Measurements from ENCODE around the gene CATSPERD. TPM values are rescaled to one million over a fixed set of nuclear protein-coding genes. Genes with fewer than 3 reads are reported as not detected.

The CATSPERD gene
- total and polyA plus RNA-seq, 2 of the 4 experiments (the other 2 are of a cell fraction), result not detected

DNA sequence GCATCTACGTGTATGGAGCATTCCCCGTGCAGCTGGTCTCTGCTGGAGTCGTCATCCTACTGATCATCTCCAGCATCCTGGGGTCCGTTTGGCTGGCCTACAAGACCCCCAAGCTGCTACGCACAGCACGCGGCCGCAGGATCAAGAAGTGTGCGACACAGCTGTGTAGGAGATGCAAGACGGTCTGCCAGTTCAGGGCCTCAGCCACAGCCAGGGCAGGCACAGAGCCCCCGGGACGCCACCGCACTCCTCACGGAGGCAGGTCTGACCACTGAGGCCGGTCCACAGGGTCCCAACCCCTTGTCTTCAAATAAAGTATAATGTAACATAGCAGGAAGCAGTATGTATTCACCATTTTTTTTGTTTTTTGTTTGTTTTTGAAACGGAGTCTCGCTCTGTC lies 58.0 kb downstream of the CATSPERD start:
- H2BK20ac ChIP-seq (ENCODE audit: low read depth, low read length), result no peak overlapping the region
- no peak overlapping the region for H2BK15ac ChIP-seq (ENCODE audit: low read depth, low read length)
- no peak overlapping the region for H3K14ac ChIP-seq (replicated peaks; ENCODE audit: low read depth, low read length)
- no peak overlapping the region for H4K5ac ChIP-seq (ENCODE audit: low read depth, low read length)
- TF ChIP-seq SMC3 (IDR thresholded peaks at IDR 0.05; ENCODE audit: low read depth, low read length), result no peak
- no peak for TF ChIP-seq MAFK (IDR thresholded peaks at IDR 0.05; ENCODE audit: low read depth, low read length)
- TF ChIP-seq, protein P1, sequence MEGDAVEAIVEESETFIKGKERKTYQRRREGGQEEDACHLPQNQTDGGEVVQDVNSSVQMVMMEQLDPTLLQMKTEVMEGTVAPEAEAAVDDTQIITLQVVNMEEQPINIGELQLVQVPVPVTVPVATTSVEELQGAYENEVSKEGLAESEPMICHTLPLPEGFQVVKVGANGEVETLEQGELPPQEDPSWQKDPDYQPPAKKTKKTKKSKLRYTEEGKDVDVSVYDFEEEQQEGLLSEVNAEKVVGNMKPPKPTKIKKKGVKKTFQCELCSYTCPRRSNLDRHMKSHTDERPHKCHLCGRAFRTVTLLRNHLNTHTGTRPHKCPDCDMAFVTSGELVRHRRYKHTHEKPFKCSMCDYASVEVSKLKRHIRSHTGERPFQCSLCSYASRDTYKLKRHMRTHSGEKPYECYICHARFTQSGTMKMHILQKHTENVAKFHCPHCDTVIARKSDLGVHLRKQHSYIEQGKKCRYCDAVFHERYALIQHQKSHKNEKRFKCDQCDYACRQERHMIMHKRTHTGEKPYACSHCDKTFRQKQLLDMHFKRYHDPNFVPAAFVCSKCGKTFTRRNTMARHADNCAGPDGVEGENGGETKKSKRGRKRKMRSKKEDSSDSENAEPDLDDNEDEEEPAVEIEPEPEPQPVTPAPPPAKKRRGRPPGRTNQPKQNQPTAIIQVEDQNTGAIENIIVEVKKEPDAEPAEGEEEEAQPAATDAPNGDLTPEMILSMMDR (conservative IDR thresholded peaks at IDR 0.05; ENCODE audit: low read depth, low read length), result no peak
- no peak for TF ChIP-seq FOS (IDR thresholded peaks at IDR 0.05; ENCODE audit: low read depth, low read length)
- TF ChIP-seq POLR2A (IDR thresholded peaks at IDR 0.05; ENCODE audit: low read depth, low read length), result no peak
- no peak for TF ChIP-seq MXI1 (IDR thresholded peaks at IDR 0.05; ENCODE audit: borderline replicate concordance, low read depth, low read length)
- no peak for TF ChIP-seq CEBPB (IDR thresholded peaks at IDR 0.05; ENCODE audit: low read depth, low read length)
- TF ChIP-seq, protein P2, sequence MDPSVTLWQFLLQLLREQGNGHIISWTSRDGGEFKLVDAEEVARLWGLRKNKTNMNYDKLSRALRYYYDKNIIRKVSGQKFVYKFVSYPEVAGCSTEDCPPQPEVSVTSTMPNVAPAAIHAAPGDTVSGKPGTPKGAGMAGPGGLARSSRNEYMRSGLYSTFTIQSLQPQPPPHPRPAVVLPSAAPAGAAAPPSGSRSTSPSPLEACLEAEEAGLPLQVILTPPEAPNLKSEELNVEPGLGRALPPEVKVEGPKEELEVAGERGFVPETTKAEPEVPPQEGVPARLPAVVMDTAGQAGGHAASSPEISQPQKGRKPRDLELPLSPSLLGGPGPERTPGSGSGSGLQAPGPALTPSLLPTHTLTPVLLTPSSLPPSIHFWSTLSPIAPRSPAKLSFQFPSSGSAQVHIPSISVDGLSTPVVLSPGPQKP (IDR thresholded peaks at IDR 0.05; ENCODE audit: borderline replicate concordance, low read depth, low read length), result no peak
- TF ChIP-seq MAZ (IDR thresholded peaks at IDR 0.05; ENCODE audit: borderline replicate concordance, low read depth, low read length), result no peak
- TF ChIP-seq, protein P3, sequence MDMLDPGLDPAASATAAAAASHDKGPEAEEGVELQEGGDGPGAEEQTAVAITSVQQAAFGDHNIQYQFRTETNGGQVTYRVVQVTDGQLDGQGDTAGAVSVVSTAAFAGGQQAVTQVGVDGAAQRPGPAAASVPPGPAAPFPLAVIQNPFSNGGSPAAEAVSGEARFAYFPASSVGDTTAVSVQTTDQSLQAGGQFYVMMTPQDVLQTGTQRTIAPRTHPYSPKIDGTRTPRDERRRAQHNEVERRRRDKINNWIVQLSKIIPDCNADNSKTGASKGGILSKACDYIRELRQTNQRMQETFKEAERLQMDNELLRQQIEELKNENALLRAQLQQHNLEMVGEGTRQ (IDR thresholded peaks at IDR 0.05; ENCODE audit: low read depth, low read length), result no peak
- TF ChIP-seq NFE2L2 (IDR thresholded peaks at IDR 0.05; ENCODE audit: low read depth, low read length), result no peak
- no peak for TF ChIP-seq RCOR1 (IDR thresholded peaks at IDR 0.05; ENCODE audit: insufficient replicate concordance, low read length)
- TF ChIP-seq CHD1 (IDR thresholded peaks at IDR 0.05; ENCODE audit: low read depth, low read length), result no peak
- no peak for TF ChIP-seq BHLHE40 (IDR thresholded peaks at IDR 0.05; ENCODE audit: low read depth, low read length)
- no peak for TF ChIP-seq RFX5 (IDR thresholded peaks at IDR 0.05; ENCODE audit: low read depth, low read length)
- no peak for TF ChIP-seq RAD21 (IDR thresholded peaks at IDR 0.05; ENCODE audit: low read length)
- ChIA-PET CTCF (no interaction called here), POLR2A (ENCODE audit: unreplicated experiment) (no interaction called here)
- no TSS peak for BruUV-seq (replicated peaks)
- WGBS, 2 experiments (ENCODE audit: extremely low coverage in 2 of 2, insufficient read length in 1 of 2), result 76% methylated on average over 11 of the region's 17 CpGs; no CpG with 5 or more reads in 1 of the 2 experiments
- in situ Hi-C loops (cut with MboI; ENCODE audit: low sequenced_read_pairs), result no loop called here
- H3K4me2 ChIP-seq (ENCODE audit: low read depth, low read length), result no peak overlapping the region
- no peaks in the 10 kb centered on the region for H3K27me3 ChIP-seq (ENCODE audit: control insufficient read depth, insufficient read depth, low read length)
- H3K18ac ChIP-seq (ENCODE audit: low read depth, low read length), result no peak overlapping the region
- H2AK5ac ChIP-seq (ENCODE audit: low read depth, low read length), result no peak overlapping the region
- H3K56ac ChIP-seq (ENCODE audit: extremely low read depth, insufficient read depth, low read length), result no peak overlapping the region
- DNase-seq (no peak), ATAC-seq (ENCODE audit: low read depth) (no peak)
- dilution Hi-C loops (cut with HindIII; ENCODE audit: low sequenced_read_pairs, unreplicated experiment), result no loop called here
- no peaks in the 10 kb centered on the region; the same call in 1 of the 2 replicates for H3K36me3 ChIP-seq (ENCODE audit: control insufficient read depth, insufficient read depth, low read length)
- no peaks in the 10 kb centered on the region for H3K9me3 ChIP-seq (ENCODE audit: control insufficient read depth, insufficient read depth, low read length)
- no peak overlapping the region for H2BK120ac ChIP-seq (ENCODE audit: low read depth, low read length)
- H4K91ac ChIP-seq (ENCODE audit: insufficient read depth, low read depth, low read length), result no peak overlapping the region
- no peak overlapping the region for H4K8ac ChIP-seq (ENCODE audit: low read depth in 2 of 2, low read length in 2 of 2)
- no peak overlapping the region for H2AFZ ChIP-seq (replicated peaks; ENCODE audit: low read length, poor library complexity)
- H3K9ac ChIP-seq (ENCODE audit: low read depth, low read length), result no peak overlapping the region
- H3K9me1 ChIP-seq (ENCODE audit: insufficient read depth, low read length), result no peaks in the 10 kb centered on the region
- no peaks in the 10 kb centered on the region for H3K79me1 ChIP-seq (ENCODE audit: low read depth in 1 of 2, low read length in 2 of 2)
- no peak overlapping the region for H3K4me3 ChIP-seq (ENCODE audit: insufficient read depth, low read depth, low read length)
- no peak overlapping the region for H3K4ac ChIP-seq (ENCODE audit: low read depth, low read length)
- intact Hi-C loops (cut with micrococcal nuclease), result no loop called here
- H2AK9ac ChIP-seq (replicated peaks; ENCODE audit: low read depth, low read length, poor library complexity), result no peak overlapping the region
- no peak overlapping the region for H2BK5ac ChIP-seq (ENCODE audit: low read depth, low read length, poor library complexity, severe bottlenecking)
- H3K4me1 ChIP-seq (ENCODE audit: control insufficient read depth, insufficient read depth, low read length), result peaks cover 4% of the 10 kb centered on the region
- no peaks in the 10 kb centered on the region for H4K20me1 ChIP-seq (ENCODE audit: insufficient read depth, low read length)
- H3K27ac ChIP-seq (ENCODE audit: insufficient read depth, low read length), result no peak overlapping the region
- no peak overlapping the region for H3K23ac ChIP-seq (ENCODE audit: low read depth, low read length)
